NT2/D1 (cell line): ENCODE data around the gene RBM8A.

Source experiments
- SUZ12 ChIP-seq: IDR thresholded peaks from 2 replicates; pipeline ENCODE4 v1.6.1; 2011; ENCODE audit not compliant: insufficient read length, insufficient read depth; ENCODE audit errors: extremely low read depth
- YY1 ChIP-seq: IDR thresholded peaks from 2 replicates; pipeline ENCODE4 v1.6.1; 2011; ENCODE audit not compliant: insufficient read length, insufficient read depth
- ZNF274 ChIP-seq: IDR thresholded peaks from 2 replicates; pipeline ENCODE4 v1.6.1; 2011; ENCODE audit warnings: mild to moderate bottlenecking, low read depth, low read length

GRCh38 chr1:145956781-145957442 is 29.6 kb upstream of the RBM8A start:
- TF ChIP-seq ZNF274 = no peak
- no peak for TF ChIP-seq SUZ12
- TF ChIP-seq YY1 = no peak
